ENCODE data around the gene STX19. TPM values are rescaled to one million over a fixed set of nuclear protein-coding genes. Genes with fewer than 3 reads are reported as not detected.
"Not testable (repeated sequence)": the region's sequence is repeated elsewhere in the genome, so short reads cannot be mapped to it uniquely, and the experiment has no call there.

Gene STX19
- total RNA-seq, 1 donor from 2014 or later = not detected

GRCh38 chr3:93979850-93980676 lies 48.3 kb downstream of the STX19 start, which contains the start of gene ARL13B:
Gene ARL13B, plus strand, starts transcription at chr3:93980155. Its CDS starts 269 bp downstream, at chr3:93980424.
- DNase-seq (ENCODE audit: low read depth) = peak; percentile 100

- DNase-seq (ENCODE audit: low read depth) = peak; percentile 89
Observed at GRCh38 chr3:93973131-93974126, 55.0 kb downstream of the STX19 start, which contains the start of gene PROS1. Gene PROS1, minus strand, starts transcription at chr3:93973896. Its CDS starts 147 bp downstream, at chr3:93973749.

GRCh38 chr3:93969997-93970396 lies 58.4 kb downstream of the STX19 start:
- no peak for DNase-seq (ENCODE audit: low read depth)

- peak; percentile 64 for DNase-seq (ENCODE audit: low read depth)
Observed at GRCh38 chr3:93969443-93969842, 59.0 kb downstream of the STX19 start.

GRCh38 chr3:93965106-93965505 lies 63.3 kb downstream of the STX19 start:
- not testable (repeated sequence) for DNase-seq (ENCODE audit: low read depth)

Other genes with a start within 250 kb of the STX19 start
- 51.0 and 68.5 TPM in 2 replicates for gene PROS1, start 54.7 kb downstream of the STX19 start, total RNA-seq
- 6.0 and 9.4 TPM in 2 replicates for gene ARL13B, start 48.4 kb downstream of the STX19 start, total RNA-seq
- gene DHFR2, start 34.3 kb upstream of the STX19 start, total RNA-seq = 3.3 and 3.9 TPM in 2 replicates
- gene NSUN3, start 34.5 kb upstream of the STX19 start, total RNA-seq = 8.5 and 9.6 TPM in 2 replicates

Data from myocyte (in vitro differentiated cells).